SK-N-SH treated with all-trans-retinoic acid at 6 μM for 48 hours (cell line): ENCODE data around the gene TIMM50.
A peak's percentile ranks its signal among the peaks of the same experiment; 100 is the strongest.

Source experiments
- ATAC-seq: fragments of 200-7000 bp; cut with Tn5 transposase; 3 replicates; pipeline ENCODE4 v1.9.1; 2020; ENCODE audit warnings: mild to moderate bottlenecking, moderate library complexity
- ARNTL ChIP-seq: fragments of 450-650 bp; formaldehyde crosslinking; IDR thresholded peaks from 2 replicates; pipeline ENCODE4 v1.5.0; 2020; ENCODE audit warnings: low read depth, mild to moderate bottlenecking, moderate library complexity, borderline replicate concordance
- CSDC2 ChIP-seq: fragments of 250-450 bp; sonication (Bioruptor Pico); IDR thresholded peaks from 2 replicates; pipeline ENCODE4 v1.5.0; 2020; ENCODE audit warnings: mild to moderate bottlenecking, moderate library complexity
- ESRRG ChIP-seq: fragments of 250-450 bp; sonication (Bioruptor Pico); IDR thresholded peaks from 2 replicates; pipeline ENCODE4 v1.6.1; 2021; ENCODE audit warnings: mild to moderate bottlenecking
- GLIS3 ChIP-seq: fragments of 250-450 bp; sonication (Bioruptor Pico); IDR thresholded peaks from 2 replicates; pipeline ENCODE4 v1.5.0; 2020; ENCODE audit warnings: mild to moderate bottlenecking, moderate library complexity
- ISL1 ChIP-seq: fragments of 250-450 bp; sonication (Bioruptor Pico); IDR thresholded peaks from 2 replicates; pipeline ENCODE4 v2.1.2; 2022; ENCODE audit warnings: mild to moderate bottlenecking, moderate library complexity
- OSR1 ChIP-seq: fragments of 250-450 bp; sonication (Bioruptor Pico); IDR thresholded peaks from 2 replicates; pipeline ENCODE4 v1.8.0; 2022; ENCODE audit warnings: moderate library complexity, mild to moderate bottlenecking, inconsistent platforms
- POU6F1 ChIP-seq: fragments of 250-450 bp; sonication (Bioruptor Pico); IDR thresholded peaks from 2 replicates; pipeline ENCODE4 v1.8.0; 2021; ENCODE audit warnings: low read depth, mild to moderate bottlenecking, moderate library complexity, borderline replicate concordance
- PPARA ChIP-seq: fragments of 250-450 bp; sonication (Bioruptor Pico); IDR thresholded peaks from 2 replicates; pipeline ENCODE4 v1.5.0; 2020; ENCODE audit warnings: mild to moderate bottlenecking, borderline replicate concordance
- RARB ChIP-seq: fragments of 250-450 bp; sonication (Bioruptor Pico); IDR thresholded peaks from 2 replicates; pipeline ENCODE4 v1.8.0; 2021; ENCODE audit warnings: mild to moderate bottlenecking, moderate library complexity
- SNAI2 ChIP-seq: fragments of 250-450 bp; sonication (Bioruptor Pico); IDR thresholded peaks from 2 replicates; pipeline ENCODE4 v1.5.0; 2020; ENCODE audit warnings: mild to moderate bottlenecking, moderate library complexity
- TCF4 ChIP-seq: fragments of 250-450 bp; sonication (Bioruptor Pico); IDR thresholded peaks from 2 replicates; pipeline ENCODE4 v1.8.0; 2021; ENCODE audit warnings: mild to moderate bottlenecking, moderate library complexity, borderline replicate concordance
- TOX ChIP-seq: fragments of 250-450 bp; sonication (Bioruptor Pico); IDR thresholded peaks from 2 replicates; pipeline ENCODE4 v1.8.0; 2021; ENCODE audit warnings: mild to moderate bottlenecking, moderate library complexity, borderline replicate concordance
- ZC3H10 ChIP-seq: fragments of 250-450 bp; sonication (Bioruptor Pico); IDR thresholded peaks from 2 replicates; pipeline ENCODE4 v1.5.1; 2021; ENCODE audit warnings: mild to moderate bottlenecking, moderate library complexity
- ZFP3 ChIP-seq: fragments of 250-450 bp; sonication (Bioruptor Pico); IDR thresholded peaks from 2 replicates; pipeline ENCODE4 v1.5.0; 2020; ENCODE audit warnings: mild to moderate bottlenecking, moderate library complexity
- ZFP30 ChIP-seq: fragments of 450-650 bp; formaldehyde crosslinking; IDR thresholded peaks from 2 replicates; pipeline ENCODE4 v1.5.0; 2022; ENCODE audit warnings: mild to moderate bottlenecking, moderate library complexity
- ZNF565 ChIP-seq: fragments of 450-650 bp; formaldehyde crosslinking; conservative IDR thresholded peaks from 2 replicates; pipeline ENCODE4 v1.5.0; 2020; ENCODE audit warnings: low read depth, mild to moderate bottlenecking, moderate library complexity
- ZNF70 ChIP-seq: fragments of 450-650 bp; formaldehyde crosslinking; IDR thresholded peaks from 2 replicates; pipeline ENCODE4 v1.5.0; 2020; ENCODE audit warnings: mild to moderate bottlenecking, moderate library complexity
- ZNF8 ChIP-seq: fragments of 450-650 bp; formaldehyde crosslinking; IDR thresholded peaks from 2 replicates; pipeline ENCODE4 v1.5.0; 2020; ENCODE audit warnings: mild to moderate bottlenecking, moderate library complexity
- TF ChIP-seq, protein P1 (sequence below): fragments of 250-450 bp; sonication (Bioruptor Pico); IDR thresholded peaks from 2 replicates; pipeline ENCODE4 v1.5.1; 2020; ENCODE audit warnings: low read depth, mild to moderate bottlenecking, moderate library complexity
- TF ChIP-seq, protein P2 (sequence below): fragments of 250-450 bp; sonication (Bioruptor Pico); IDR thresholded peaks from 2 replicates; pipeline ENCODE4 v1.8.0; 2020; ENCODE audit warnings: mild to moderate bottlenecking, moderate library complexity, borderline replicate concordance
- TF ChIP-seq, protein P3 (sequence below): fragments of 250-450 bp; sonication (Bioruptor Pico); IDR thresholded peaks from 2 replicates; pipeline ENCODE4 v1.5.0; 2020; ENCODE audit warnings: mild to moderate bottlenecking, moderate library complexity

TIMM50 gene

DNA sequence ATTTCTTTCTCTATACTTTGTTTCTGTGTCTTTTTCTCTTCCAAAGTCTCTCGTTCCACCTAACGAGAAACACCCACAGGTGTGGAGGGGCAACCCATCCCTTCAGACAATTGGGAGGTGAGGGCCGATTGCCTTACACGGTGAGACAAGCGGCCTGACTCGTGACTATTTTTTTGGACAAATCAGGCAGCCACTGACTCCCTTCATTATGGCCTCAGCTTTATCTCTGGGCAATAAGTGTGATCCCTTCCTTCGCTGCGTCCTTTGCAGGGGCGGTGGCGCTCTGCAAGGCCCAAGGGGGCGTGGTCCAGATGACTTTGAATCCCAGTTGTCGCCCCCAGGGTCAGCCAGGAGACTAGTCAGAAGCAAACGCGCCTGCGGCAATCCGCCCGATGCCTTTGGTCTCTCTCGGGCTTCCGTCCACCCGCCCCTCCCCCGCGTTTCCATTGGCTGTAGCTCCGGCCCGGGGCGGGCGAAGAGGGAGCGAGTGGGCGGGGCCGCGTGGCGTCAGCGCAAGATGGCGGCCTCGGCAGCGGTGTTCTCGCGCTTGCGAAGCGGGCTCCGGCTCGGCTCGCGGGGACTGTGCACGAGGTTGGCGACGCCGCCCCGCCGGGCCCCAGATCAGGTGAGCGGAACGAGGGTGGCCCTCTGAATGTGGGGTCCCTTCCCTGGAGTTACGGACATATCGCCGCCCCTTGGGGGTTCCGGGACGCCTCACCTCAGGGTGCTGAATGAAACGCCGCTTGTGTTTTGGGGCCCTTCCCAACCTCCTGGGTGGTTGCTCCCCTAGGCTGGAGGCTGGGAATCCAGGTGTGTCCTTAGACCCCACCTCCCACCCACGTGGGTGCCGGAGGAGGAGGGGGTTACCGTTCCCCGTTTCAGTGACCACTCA is at the start of gene TIMM50:
Gene TIMM50, plus strand, starts transcription at position 502 of the 892 bp plus-strand sequence. Its CDS starts 16 bp downstream, at position 518.
- ATAC-seq: peak; percentile 98
- TF ChIP-seq ZNF70 (CRISPR knock-in tag) (no peak), RARB (CRISPR knock-in tag) (no peak)

DNA sequence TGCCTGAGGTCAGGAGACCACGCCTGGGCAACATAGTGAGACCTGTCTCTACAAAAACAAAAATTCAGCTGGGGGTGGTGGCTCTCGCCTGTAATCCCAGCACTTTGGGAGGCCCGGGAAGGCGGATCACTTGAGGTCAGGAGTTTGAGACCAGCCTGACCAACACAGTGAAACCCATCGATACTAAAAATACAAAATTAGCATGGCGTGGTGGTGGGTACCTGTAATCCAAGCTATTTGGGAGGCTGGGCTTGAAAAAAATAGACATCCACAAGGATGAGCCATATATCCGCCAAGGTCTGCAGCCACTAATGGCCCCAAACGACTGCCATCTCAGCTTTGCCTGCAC is 48.0 kb upstream of the TIMM50 start:
- ATAC-seq: no peak
- TF ChIP-seq ZC3H10 (no peak), ZFP30 (CRISPR knock-in tag) (no peak), RARB (CRISPR knock-in tag) (no peak), PPARA (no peak), ARNTL (no peak), GLIS3 (CRISPR knock-in tag) (no peak), ZNF70 (CRISPR knock-in tag) (no peak), SNAI2 (no peak)
- TF ChIP-seq, all 23 proteins: peak for 0

DNA sequence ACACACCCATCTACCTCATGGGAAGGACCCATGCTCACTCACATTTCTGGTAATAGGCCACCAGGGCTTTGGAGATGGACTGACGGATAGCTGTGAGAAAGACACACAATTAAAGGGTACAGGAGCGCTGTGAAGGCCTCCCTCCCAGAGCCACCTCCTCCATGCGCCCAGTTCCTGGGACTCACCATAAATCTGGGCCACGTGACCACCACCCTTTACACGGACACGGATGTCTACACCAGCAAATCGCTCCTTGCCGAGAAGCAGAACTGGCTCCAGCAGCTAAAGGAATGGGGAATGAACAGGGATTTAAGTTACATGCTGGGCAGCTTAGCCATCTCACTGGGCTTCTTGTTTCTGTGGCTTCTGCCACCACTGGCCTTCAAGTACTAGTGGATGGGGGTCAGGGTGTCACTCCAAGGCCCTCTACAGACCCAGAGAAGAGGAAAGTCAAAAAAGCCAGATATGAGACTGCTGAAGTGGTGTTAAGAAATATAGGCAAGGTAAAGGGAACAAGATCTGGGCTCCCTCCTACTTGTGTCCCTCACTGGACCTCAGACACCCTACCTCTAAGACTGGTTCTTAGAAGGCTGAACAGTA is 47.1 kb upstream of the TIMM50 start:
- TF ChIP-seq GLIS3 (CRISPR knock-in tag): no peak
- TF ChIP-seq ZNF8 (CRISPR knock-in tag): no peak
- TF ChIP-seq, protein P1, sequence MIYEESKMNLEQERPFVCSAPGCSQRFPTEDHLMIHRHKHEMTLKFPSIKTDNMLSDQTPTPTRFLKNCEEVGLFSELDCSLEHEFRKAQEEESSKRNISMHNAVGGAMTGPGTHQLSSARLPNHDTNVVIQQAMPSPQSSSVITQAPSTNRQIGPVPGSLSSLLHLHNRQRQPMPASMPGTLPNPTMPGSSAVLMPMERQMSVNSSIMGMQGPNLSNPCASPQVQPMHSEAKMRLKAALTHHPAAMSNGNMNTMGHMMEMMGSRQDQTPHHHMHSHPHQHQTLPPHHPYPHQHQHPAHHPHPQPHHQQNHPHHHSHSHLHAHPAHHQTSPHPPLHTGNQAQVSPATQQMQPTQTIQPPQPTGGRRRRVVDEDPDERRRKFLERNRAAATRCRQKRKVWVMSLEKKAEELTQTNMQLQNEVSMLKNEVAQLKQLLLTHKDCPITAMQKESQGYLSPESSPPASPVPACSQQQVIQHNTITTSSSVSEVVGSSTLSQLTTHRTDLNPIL (CRISPR knock-in tag): no peak
- TF ChIP-seq ISL1 (CRISPR knock-in tag): no peak
- TF ChIP-seq, protein P2, sequence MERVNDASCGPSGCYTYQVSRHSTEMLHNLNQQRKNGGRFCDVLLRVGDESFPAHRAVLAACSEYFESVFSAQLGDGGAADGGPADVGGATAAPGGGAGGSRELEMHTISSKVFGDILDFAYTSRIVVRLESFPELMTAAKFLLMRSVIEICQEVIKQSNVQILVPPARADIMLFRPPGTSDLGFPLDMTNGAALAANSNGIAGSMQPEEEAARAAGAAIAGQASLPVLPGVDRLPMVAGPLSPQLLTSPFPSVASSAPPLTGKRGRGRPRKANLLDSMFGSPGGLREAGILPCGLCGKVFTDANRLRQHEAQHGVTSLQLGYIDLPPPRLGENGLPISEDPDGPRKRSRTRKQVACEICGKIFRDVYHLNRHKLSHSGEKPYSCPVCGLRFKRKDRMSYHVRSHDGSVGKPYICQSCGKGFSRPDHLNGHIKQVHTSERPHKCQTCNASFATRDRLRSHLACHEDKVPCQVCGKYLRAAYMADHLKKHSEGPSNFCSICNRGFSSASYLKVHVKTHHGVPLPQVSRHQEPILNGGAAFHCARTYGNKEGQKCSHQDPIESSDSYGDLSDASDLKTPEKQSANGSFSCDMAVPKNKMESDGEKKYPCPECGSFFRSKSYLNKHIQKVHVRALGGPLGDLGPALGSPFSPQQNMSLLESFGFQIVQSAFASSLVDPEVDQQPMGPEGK: no peak
- TF ChIP-seq PPARA: no peak
- no peak for TF ChIP-seq ESRRG
- no peak for TF ChIP-seq ZNF70 (CRISPR knock-in tag)
- no peak for TF ChIP-seq TCF4 (CRISPR knock-in tag)
- TF ChIP-seq TOX: no peak
- no peak for TF ChIP-seq ARNTL
- no peak for TF ChIP-seq OSR1 (CRISPR knock-in tag)
- no peak for TF ChIP-seq CSDC2 (CRISPR knock-in tag)
- no peak for TF ChIP-seq ZFP3
- TF ChIP-seq SNAI2: no peak
- TF ChIP-seq, protein P3, sequence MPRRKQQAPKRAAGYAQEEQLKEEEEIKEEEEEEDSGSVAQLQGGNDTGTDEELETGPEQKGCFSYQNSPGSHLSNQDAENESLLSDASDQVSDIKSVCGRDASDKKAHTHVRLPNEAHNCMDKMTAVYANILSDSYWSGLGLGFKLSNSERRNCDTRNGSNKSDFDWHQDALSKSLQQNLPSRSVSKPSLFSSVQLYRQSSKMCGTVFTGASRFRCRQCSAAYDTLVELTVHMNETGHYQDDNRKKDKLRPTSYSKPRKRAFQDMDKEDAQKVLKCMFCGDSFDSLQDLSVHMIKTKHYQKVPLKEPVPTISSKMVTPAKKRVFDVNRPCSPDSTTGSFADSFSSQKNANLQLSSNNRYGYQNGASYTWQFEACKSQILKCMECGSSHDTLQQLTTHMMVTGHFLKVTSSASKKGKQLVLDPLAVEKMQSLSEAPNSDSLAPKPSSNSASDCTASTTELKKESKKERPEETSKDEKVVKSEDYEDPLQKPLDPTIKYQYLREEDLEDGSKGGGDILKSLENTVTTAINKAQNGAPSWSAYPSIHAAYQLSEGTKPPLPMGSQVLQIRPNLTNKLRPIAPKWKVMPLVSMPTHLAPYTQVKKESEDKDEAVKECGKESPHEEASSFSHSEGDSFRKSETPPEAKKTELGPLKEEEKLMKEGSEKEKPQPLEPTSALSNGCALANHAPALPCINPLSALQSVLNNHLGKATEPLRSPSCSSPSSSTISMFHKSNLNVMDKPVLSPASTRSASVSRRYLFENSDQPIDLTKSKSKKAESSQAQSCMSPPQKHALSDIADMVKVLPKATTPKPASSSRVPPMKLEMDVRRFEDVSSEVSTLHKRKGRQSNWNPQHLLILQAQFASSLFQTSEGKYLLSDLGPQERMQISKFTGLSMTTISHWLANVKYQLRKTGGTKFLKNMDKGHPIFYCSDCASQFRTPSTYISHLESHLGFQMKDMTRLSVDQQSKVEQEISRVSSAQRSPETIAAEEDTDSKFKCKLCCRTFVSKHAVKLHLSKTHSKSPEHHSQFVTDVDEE: no peak
- no peak for TF ChIP-seq ZC3H10
- TF ChIP-seq, all 23 proteins: peak for 0
- ATAC-seq: no peak

- TF ChIP-seq, protein P1 (CRISPR knock-in tag): no peak
- TF ChIP-seq ZNF565 (CRISPR knock-in tag): no peak
- TF ChIP-seq ZNF8 (CRISPR knock-in tag): no peak
- TF ChIP-seq POU6F1 (CRISPR knock-in tag): no peak
- TF ChIP-seq ZFP30 (CRISPR knock-in tag): no peak
- TF ChIP-seq ZFP3: no peak
Observed at GRCh38 chr19:39434123-39435076, 46.2 kb upstream of the TIMM50 start.

More at GRCh38 chr19:39434123-39435076, 46.2 kb upstream of the TIMM50 start:
- ATAC-seq: no peak
